SK-N-SH treated with all-trans-retinoic acid at 6 μM for 48 hours (cell line): ENCODE measurements around the gene IPO4.

Source experiments
- ARNTL ChIP-seq: fragments of 450-650 bp; formaldehyde crosslinking; IDR thresholded peaks from 2 replicates; pipeline ENCODE4 v1.5.0; 2020; ENCODE audit warnings: low read depth, mild to moderate bottlenecking, moderate library complexity, borderline replicate concordance
- ISL1 ChIP-seq: fragments of 250-450 bp; sonication (Bioruptor Pico); IDR thresholded peaks from 2 replicates; pipeline ENCODE4 v2.1.2; 2022; ENCODE audit warnings: mild to moderate bottlenecking, moderate library complexity
- TF ChIP-seq, protein P1 (sequence below): fragments of 250-450 bp; sonication (Bioruptor Pico); IDR thresholded peaks from 2 replicates; pipeline ENCODE4 v1.5.1; 2020; ENCODE audit warnings: low read depth, mild to moderate bottlenecking, moderate library complexity
- TF ChIP-seq, protein P2 (sequence below): fragments of 250-450 bp; sonication (Bioruptor Pico); IDR thresholded peaks from 2 replicates; pipeline ENCODE4 v1.5.1; 2021; ENCODE audit warnings: mild to moderate bottlenecking, moderate library complexity

DNA sequence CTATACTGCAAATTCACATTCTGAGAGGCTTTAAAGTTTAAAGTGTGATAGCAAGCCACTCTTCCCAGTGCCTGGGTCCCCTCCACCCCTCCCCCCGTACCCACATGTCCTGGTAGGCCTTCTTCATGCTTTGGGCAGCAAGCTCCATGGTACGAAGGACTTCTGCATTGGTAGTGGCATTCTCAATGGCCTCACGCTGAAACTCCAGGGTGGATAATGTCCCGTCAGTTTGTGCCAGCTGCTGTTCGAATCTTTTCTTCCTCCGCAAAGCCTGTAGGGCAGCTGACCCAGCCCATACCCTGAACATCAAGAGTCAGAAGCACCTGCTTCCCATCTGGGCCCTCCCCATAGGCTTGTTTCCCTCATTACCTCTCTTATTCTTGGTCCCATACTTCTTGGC lies 22.7 kb upstream of the IPO4 start:
- TF ChIP-seq ISL1 (CRISPR knock-in tag): no peak
- TF ChIP-seq, protein P1, sequence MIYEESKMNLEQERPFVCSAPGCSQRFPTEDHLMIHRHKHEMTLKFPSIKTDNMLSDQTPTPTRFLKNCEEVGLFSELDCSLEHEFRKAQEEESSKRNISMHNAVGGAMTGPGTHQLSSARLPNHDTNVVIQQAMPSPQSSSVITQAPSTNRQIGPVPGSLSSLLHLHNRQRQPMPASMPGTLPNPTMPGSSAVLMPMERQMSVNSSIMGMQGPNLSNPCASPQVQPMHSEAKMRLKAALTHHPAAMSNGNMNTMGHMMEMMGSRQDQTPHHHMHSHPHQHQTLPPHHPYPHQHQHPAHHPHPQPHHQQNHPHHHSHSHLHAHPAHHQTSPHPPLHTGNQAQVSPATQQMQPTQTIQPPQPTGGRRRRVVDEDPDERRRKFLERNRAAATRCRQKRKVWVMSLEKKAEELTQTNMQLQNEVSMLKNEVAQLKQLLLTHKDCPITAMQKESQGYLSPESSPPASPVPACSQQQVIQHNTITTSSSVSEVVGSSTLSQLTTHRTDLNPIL (CRISPR knock-in tag): no peak
- TF ChIP-seq, protein P2, sequence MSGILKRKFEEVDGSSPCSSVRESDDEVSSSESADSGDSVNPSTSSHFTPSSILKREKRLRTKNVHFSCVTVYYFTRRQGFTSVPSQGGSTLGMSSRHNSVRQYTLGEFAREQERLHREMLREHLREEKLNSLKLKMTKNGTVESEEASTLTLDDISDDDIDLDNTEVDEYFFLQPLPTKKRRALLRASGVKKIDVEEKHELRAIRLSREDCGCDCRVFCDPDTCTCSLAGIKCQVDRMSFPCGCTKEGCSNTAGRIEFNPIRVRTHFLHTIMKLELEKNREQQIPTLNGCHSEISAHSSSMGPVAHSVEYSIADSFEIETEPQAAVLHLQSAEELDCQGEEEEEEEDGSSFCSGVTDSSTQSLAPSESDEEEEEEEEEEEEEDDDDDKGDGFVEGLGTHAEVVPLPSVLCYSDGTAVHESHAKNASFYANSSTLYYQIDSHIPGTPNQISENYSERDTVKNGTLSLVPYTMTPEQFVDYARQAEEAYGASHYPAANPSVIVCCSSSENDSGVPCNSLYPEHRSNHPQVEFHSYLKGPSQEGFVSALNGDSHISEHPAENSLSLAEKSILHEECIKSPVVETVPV (CRISPR knock-in tag): no peak
- TF ChIP-seq ARNTL: no peak
